Measurements from ENCODE around the gene NEURL1B. TPM values are rescaled to one million over a fixed set of nuclear protein-coding genes. Genes with fewer than 3 reads are reported as not detected.

The NEURL1B gene
- total RNA-seq, 1 donor from 2014 or later: 1.3 TPM

GRCh38 chr5:172634106-172634899, 6.8 kb upstream of the NEURL1B start:
- intact Hi-C loops (cut with micrococcal nuclease): no loop called here

GRCh38 chr5:172635038-172635437, 6.0 kb upstream of the NEURL1B start:
- intact Hi-C loops (cut with micrococcal nuclease): no loop called here

GRCh38 chr5:172636279-172637050, 4.6 kb upstream of the NEURL1B start:
- intact Hi-C loops (cut with micrococcal nuclease): no loop called here

GRCh38 chr5:172637110-172637580, 3.9 kb upstream of the NEURL1B start:
- intact Hi-C loops (cut with micrococcal nuclease): no loop called here

- intact Hi-C loops (cut with micrococcal nuclease): no loop called here
Observed at GRCh38 chr5:172637740-172638139, 3.3 kb upstream of the NEURL1B start.

GRCh38 chr5:172638209-172638768, 2.8 kb upstream of the NEURL1B start:
- intact Hi-C loops (cut with micrococcal nuclease): no loop called here

GRCh38 chr5:172640139-172640538, 924 bp upstream of the NEURL1B start:
- intact Hi-C loops (cut with micrococcal nuclease): loop anchor here (5.0 kb wide), 1 partner anchor 57 kb away; no protein-coding TSS in a partner anchor

- intact Hi-C loops (cut with micrococcal nuclease): loop anchor here (5.0 kb wide), 1 partner anchor 56 kb away; no protein-coding TSS in a partner anchor
Observed at GRCh38 chr5:172641359-172642050, 442 bp downstream of the NEURL1B start.

- intact Hi-C loops (cut with micrococcal nuclease): loop anchor here (5.0 kb wide), 1 partner anchor 55 kb away; no protein-coding TSS in a partner anchor
Observed at GRCh38 chr5:172642051-172642409, 967 bp downstream of the NEURL1B start.

- intact Hi-C loops (cut with micrococcal nuclease): loop anchor here (5.0 kb wide), 1 partner anchor 55 kb away; no protein-coding TSS in a partner anchor
Observed at GRCh38 chr5:172642486-172642885, 1.4 kb downstream of the NEURL1B start.

- intact Hi-C loops (cut with micrococcal nuclease): loop anchor here (5.0 kb wide), 1 partner anchor 54 kb away; no protein-coding TSS in a partner anchor
Observed at GRCh38 chr5:172642926-172643871, 2.1 kb downstream of the NEURL1B start.

- intact Hi-C loops (cut with micrococcal nuclease): loop anchor here (5.0 kb wide), 1 partner anchor 53 kb away; no protein-coding TSS in a partner anchor
Observed at GRCh38 chr5:172644266-172644665, 3.2 kb downstream of the NEURL1B start.

GRCh38 chr5:172644711-172645110, 3.6 kb downstream of the NEURL1B start:
- intact Hi-C loops (cut with micrococcal nuclease): loop anchor here (5.0 kb wide), 1 partner anchor 53 kb away; no protein-coding TSS in a partner anchor

- intact Hi-C loops (cut with micrococcal nuclease): no loop called here
Observed at GRCh38 chr5:172645271-172646055, 4.4 kb downstream of the NEURL1B start.

GRCh38 chr5:172646716-172647285, 5.7 kb downstream of the NEURL1B start:
- intact Hi-C loops (cut with micrococcal nuclease): no loop called here

GRCh38 chr5:172647352-172648012, 6.4 kb downstream of the NEURL1B start:
- intact Hi-C loops (cut with micrococcal nuclease): no loop called here

GRCh38 chr5:172648013-172648381, 6.9 kb downstream of the NEURL1B start:
- intact Hi-C loops (cut with micrococcal nuclease): no loop called here

- intact Hi-C loops (cut with micrococcal nuclease): no loop called here
Observed at GRCh38 chr5:172648755-172649154, 7.7 kb downstream of the NEURL1B start.
